Stomach (tissue), 4 donors: ENCODE measurements around the gene PRDM16.

Source experiments
- CTCF ChIP-seq, 7 experiments: fragments of 450-650 bp in 4 of 7; fragments of 200-600 bp in 3 of 7; sonication (generic) in 3 of 7; IDR thresholded peaks; one replicate each; pipeline ENCODE4 v1.5.1; 2016 to 2019; ENCODE audit warnings: antibody characterized with exemption in 7 of 7, control low read depth in 2 of 7, mild to moderate bottlenecking in 1 of 7
- POLR2A ChIP-seq, 4 donors: fragments of 450-650 bp; IDR thresholded peaks; one replicate each; pipeline ENCODE4 v1.6.1; 2016; ENCODE audit warnings: antibody characterized with exemption in 4 of 4, control low read depth in 2 of 4, mild to moderate bottlenecking in 1 of 4, moderate library complexity in 1 of 4
- POLR2AphosphoS5 ChIP-seq, 3 donors: sonication (generic); formaldehyde crosslinking; IDR thresholded peaks; one replicate each; pipeline ENCODE4 v1.6.1; 2016; ENCODE audit warnings: antibody characterized with exemption in 3 of 3

DNA sequence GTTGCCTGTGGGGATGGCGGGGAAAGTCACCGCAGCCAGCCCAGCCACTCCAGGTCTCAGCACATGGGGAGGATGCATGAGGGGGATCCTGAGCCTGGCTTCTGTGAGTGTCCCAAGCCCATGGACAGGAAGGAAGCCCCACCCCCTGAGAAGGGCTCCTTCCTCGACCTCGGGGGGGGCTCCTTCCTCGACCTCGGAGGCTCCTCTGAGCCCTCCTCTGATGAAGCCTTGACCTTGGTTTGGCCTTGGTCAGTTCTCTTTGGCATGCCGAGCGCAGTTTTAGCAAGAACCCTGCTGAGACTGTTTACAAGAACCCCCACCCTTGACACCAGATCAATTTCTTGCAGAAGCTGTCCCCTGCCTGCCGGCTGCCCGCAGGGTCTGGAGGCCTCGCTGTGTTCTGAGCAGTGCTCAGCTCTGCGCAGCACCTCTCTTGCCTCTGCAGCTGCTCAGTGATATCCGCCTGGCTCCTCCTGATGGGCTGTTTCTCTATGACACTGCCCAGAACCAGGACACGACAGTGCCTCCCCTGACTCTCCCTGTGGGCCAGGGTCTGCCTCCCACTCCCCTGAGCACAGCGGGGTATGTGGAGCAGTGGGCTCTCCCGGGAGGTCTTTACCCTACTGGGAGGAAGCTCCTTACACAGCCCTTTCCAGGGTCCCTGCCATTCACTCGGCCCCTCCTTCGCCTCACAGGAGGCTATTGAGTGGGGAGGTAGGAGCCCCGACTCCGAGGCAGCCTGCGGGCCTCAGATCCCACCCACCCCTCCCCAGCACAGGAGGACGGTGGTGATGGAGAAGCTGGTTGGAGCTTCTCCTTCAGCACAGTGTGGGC, 32.3 kb upstream of the PRDM16 start:
- TF ChIP-seq CTCF (IDR thresholded peaks at IDR 0.05) (no peak), POLR2AphosphoS5 (IDR thresholded peaks at IDR 0.05) (no peak), POLR2A (IDR thresholded peaks at IDR 0.05) (no peak)
